Measurements from ENCODE around the gene YY2. TPM values are rescaled to one million over a fixed set of nuclear protein-coding genes. Genes with fewer than 3 reads are reported as not detected.

Gene YY2
- polyA plus RNA-seq, 1 donor from 2014 or later, result 2.4 TPM

GRCh38 chrX:21839334-21840192 is 16.2 kb upstream of the YY2 start, which contains the start of gene MBTPS2:
MBTPS2 (plus strand) TSS chrX:21839617; CDS start chrX:21839735, 118 bp downstream.
- Histone ChIP-seq H3K9me2 (ENCODE audit: insufficient read depth, low read length) (no peaks in the 10 kb centered on the region), H3K79me2 (replicated peaks; ENCODE audit: insufficient read depth, low read length) (peaks cover 6% of the 10 kb centered on the region), H3F3A (ENCODE audit: insufficient read depth, low read length, poor library complexity, severe bottlenecking) (no peaks in the 10 kb centered on the region), H3K9ac (ENCODE audit: low read length) (peak within 1 kb of the TSS; percentile 84), H3K27ac (ENCODE audit: low read length) (peak within 1 kb of the TSS; percentile 71), H3K9me3 (ENCODE audit: low read length) (no peaks in the 10 kb centered on the region), H3K4me2 (ENCODE audit: low read length) (peak within 1 kb of the TSS; percentile 70), H3K4me3 (ENCODE audit: low read length) (peak within 1 kb of the TSS; percentile 83), H3K27me3 (ENCODE audit: insufficient read depth, low read depth, low read length) (no peaks in the 10 kb centered on the region), H2AFZ (ENCODE audit: low read depth, low read length) (peak within 1 kb of the TSS; percentile 65), H4K20me1 (ENCODE audit: insufficient read depth) (no peaks in the 10 kb centered on the region), H3K36me3 (ENCODE audit: insufficient read depth, low read length) (no peaks in the 10 kb centered on the region)
- no peak for TF ChIP-seq EZH2 (IDR thresholded peaks at IDR 0.05; ENCODE audit: borderline replicate concordance, insufficient read depth, low read length, poor library complexity, severe bottlenecking)
- no peak for TF ChIP-seq EP300 (conservative IDR thresholded peaks at IDR 0.05; ENCODE audit: poor library complexity, severe bottlenecking)
- peak; percentile 100 for TF ChIP-seq TAF1 (IDR thresholded peaks at IDR 0.05; ENCODE audit: low read depth)
- peak; percentile 58 for TF ChIP-seq SMC3 (conservative IDR thresholded peaks at IDR 0.05; ENCODE audit: poor library complexity)
- TF ChIP-seq POLR2AphosphoS5 (IDR thresholded peaks at IDR 0.05), result peak; percentile 91
- peak; percentile 94 for TF ChIP-seq REST (IDR thresholded peaks at IDR 0.05; ENCODE audit: borderline replicate concordance)
- peak; percentile 82 for TF ChIP-seq MXI1 (conservative IDR thresholded peaks at IDR 0.05; ENCODE audit: poor library complexity, severe bottlenecking)
- peak; percentile 61 for TF ChIP-seq RAD21 (conservative IDR thresholded peaks at IDR 0.05)
- peak; percentile 41 for TF ChIP-seq CTCF (IDR thresholded peaks at IDR 0.05; ENCODE audit: poor library complexity, severe bottlenecking)

GRCh38 chrX:21840193-21840545 is 15.6 kb upstream of the YY2 start:
- H3K27ac ChIP-seq (ENCODE audit: low read length), result peak overlapping the region; percentile 71

More at GRCh38 chrX:21840193-21840545, 15.6 kb upstream of the YY2 start:
- no peaks in the 10 kb centered on the region for H3F3A ChIP-seq (ENCODE audit: insufficient read depth, low read length, poor library complexity, severe bottlenecking)
- H4K20me1 ChIP-seq (ENCODE audit: insufficient read depth), result no peaks in the 10 kb centered on the region
- H3K9me2 ChIP-seq (ENCODE audit: insufficient read depth, low read length), result no peaks in the 10 kb centered on the region
- H3K4me3 ChIP-seq (ENCODE audit: low read length), result peak overlapping the region; percentile 83
- H3K79me2 ChIP-seq (replicated peaks; ENCODE audit: insufficient read depth, low read length), result peaks cover 6% of the 10 kb centered on the region
- peak overlapping the region; percentile 65 for H2AFZ ChIP-seq (ENCODE audit: low read depth, low read length)
- peak overlapping the region; percentile 84 for H3K9ac ChIP-seq (ENCODE audit: low read length)
- no peaks in the 10 kb centered on the region for H3K27me3 ChIP-seq (ENCODE audit: insufficient read depth, low read depth, low read length)
- TF ChIP-seq TAF1 (IDR thresholded peaks at IDR 0.05; ENCODE audit: low read depth), result no peak
- TF ChIP-seq EP300 (conservative IDR thresholded peaks at IDR 0.05; ENCODE audit: poor library complexity, severe bottlenecking), result no peak
- TF ChIP-seq POLR2AphosphoS5 (IDR thresholded peaks at IDR 0.05), result no peak
- no peak for TF ChIP-seq MXI1 (conservative IDR thresholded peaks at IDR 0.05; ENCODE audit: poor library complexity, severe bottlenecking)
- no peak for TF ChIP-seq RAD21 (conservative IDR thresholded peaks at IDR 0.05)
- no peak for TF ChIP-seq SMC3 (conservative IDR thresholded peaks at IDR 0.05; ENCODE audit: poor library complexity)
- no peak for TF ChIP-seq CTCF (IDR thresholded peaks at IDR 0.05; ENCODE audit: poor library complexity, severe bottlenecking)
- TF ChIP-seq REST (IDR thresholded peaks at IDR 0.05; ENCODE audit: borderline replicate concordance), result no peak
- TF ChIP-seq EZH2 (IDR thresholded peaks at IDR 0.05; ENCODE audit: borderline replicate concordance, insufficient read depth, low read length, poor library complexity, severe bottlenecking), result no peak
- H3K9me3 ChIP-seq (ENCODE audit: low read length), result no peaks in the 10 kb centered on the region
- peak overlapping the region; percentile 70 for H3K4me2 ChIP-seq (ENCODE audit: low read length)
- H3K36me3 ChIP-seq (ENCODE audit: insufficient read depth, low read length), result no peaks in the 10 kb centered on the region
